ENCODE measurements around the gene STEAP1B. TPM values are rescaled to one million over a fixed set of nuclear protein-coding genes. Genes with fewer than 3 reads are reported as not detected.

The STEAP1B gene
- polyA plus RNA-seq, 2 donors, result 0.18 to 0.63 TPM

- 73 to 78% methylated on average over 10 of the region's 10 CpGs for WGBS, 2 donors
- no peaks in the 10 kb centered on the region for H3K4me1 ChIP-seq (ENCODE audit: control insufficient read depth in 2 of 2, insufficient read depth in 2 of 2, low read length in 1 of 2)
- no peaks in the 10 kb centered on the region for H3K27me3 ChIP-seq (ENCODE audit: control insufficient read depth in 1 of 2, insufficient read depth in 2 of 2, low read length in 2 of 2)
- no peak overlapping the region for H3K4me3 ChIP-seq (ENCODE audit: low read depth in 1 of 2, low read length in 2 of 2)
- H3K36me3 ChIP-seq (ENCODE audit: control insufficient read depth in 2 of 2, insufficient read depth in 2 of 2, low read length in 1 of 2), result no peaks in the 10 kb centered on the region
- H3K9me3 ChIP-seq (ENCODE audit: control insufficient read depth in 2 of 2, insufficient read depth in 1 of 2, low read depth in 1 of 2, low read length in 1 of 2), result no peaks in the 10 kb centered on the region
- H3K27ac ChIP-seq (ENCODE audit: low read depth in 2 of 2, low read length in 1 of 2), result no peak overlapping the region
These were observed 99.7 kb downstream of the STEAP1B start for GRCh38 chr7:22400150-22400814.

- Histone ChIP-seq H3K27ac (ENCODE audit: low read depth in 2 of 2, low read length in 1 of 2) (no peak overlapping the region), H3K9me3 (ENCODE audit: control insufficient read depth in 2 of 2, insufficient read depth in 1 of 2, low read depth in 1 of 2, low read length in 1 of 2) (no peaks in the 10 kb centered on the region), H3K4me1 (ENCODE audit: control insufficient read depth in 2 of 2, insufficient read depth in 2 of 2, low read length in 1 of 2) (no peaks in the 10 kb centered on the region), H3K4me3 (ENCODE audit: low read depth in 1 of 2, low read length in 2 of 2) (no peak overlapping the region), H3K27me3 (ENCODE audit: control insufficient read depth in 1 of 2, insufficient read depth in 2 of 2, low read length in 2 of 2) (no peaks in the 10 kb centered on the region), H3K36me3 (ENCODE audit: control insufficient read depth in 2 of 2, insufficient read depth in 2 of 2, low read length in 1 of 2) (no peaks in the 10 kb centered on the region)
- 79 to 80% methylated on average over 2 of the region's 2 CpGs for WGBS, 2 donors
These were observed 100.4 kb downstream of the STEAP1B start for GRCh38 chr7:22399546-22399945.

- Histone ChIP-seq H3K4me1 (ENCODE audit: control insufficient read depth in 2 of 2, insufficient read depth in 2 of 2, low read length in 1 of 2) (no peaks in the 10 kb centered on the region), H3K9me3 (ENCODE audit: control insufficient read depth in 2 of 2, insufficient read depth in 1 of 2, low read depth in 1 of 2, low read length in 1 of 2) (no peaks in the 10 kb centered on the region), H3K27ac (ENCODE audit: low read depth in 2 of 2, low read length in 1 of 2) (no peak overlapping the region), H3K27me3 (ENCODE audit: control insufficient read depth in 1 of 2, insufficient read depth in 2 of 2, low read length in 2 of 2) (no peaks in the 10 kb centered on the region), H3K4me3 (ENCODE audit: low read depth in 1 of 2, low read length in 2 of 2) (no peak overlapping the region), H3K36me3 (ENCODE audit: control insufficient read depth in 2 of 2, insufficient read depth in 2 of 2, low read length in 1 of 2) (no peaks in the 10 kb centered on the region)
These were observed 100.9 kb downstream of the STEAP1B start for GRCh38 chr7:22399091-22399490.

- Histone ChIP-seq H3K27me3 (ENCODE audit: control insufficient read depth in 1 of 2, insufficient read depth in 2 of 2, low read length in 2 of 2) (no peaks in the 10 kb centered on the region), H3K4me1 (ENCODE audit: control insufficient read depth in 2 of 2, insufficient read depth in 2 of 2, low read length in 1 of 2) (no peaks in the 10 kb centered on the region), H3K9me3 (ENCODE audit: control insufficient read depth in 2 of 2, insufficient read depth in 1 of 2, low read depth in 1 of 2, low read length in 1 of 2) (no peaks in the 10 kb centered on the region), H3K36me3 (ENCODE audit: control insufficient read depth in 2 of 2, insufficient read depth in 2 of 2, low read length in 1 of 2) (no peaks in the 10 kb centered on the region), H3K4me3 (ENCODE audit: low read depth in 1 of 2, low read length in 2 of 2) (no peak overlapping the region), H3K27ac (ENCODE audit: low read depth in 2 of 2, low read length in 1 of 2) (no peak overlapping the region)
- 65 to 78% methylated on average over 5 of the region's 5 CpGs for WGBS, 2 donors
These were observed 102.0 kb downstream of the STEAP1B start for GRCh38 chr7:22397981-22398380.

- no peaks in the 10 kb centered on the region for H3K36me3 ChIP-seq (ENCODE audit: control insufficient read depth in 2 of 2, insufficient read depth in 2 of 2, low read length in 1 of 2)
- WGBS, 2 donors, result 75 to 82% methylated on average over 5 to 6 of the region's 6 CpGs
These were observed 104.8 kb downstream of the STEAP1B start for GRCh38 chr7:22395222-22395621.

DNA sequence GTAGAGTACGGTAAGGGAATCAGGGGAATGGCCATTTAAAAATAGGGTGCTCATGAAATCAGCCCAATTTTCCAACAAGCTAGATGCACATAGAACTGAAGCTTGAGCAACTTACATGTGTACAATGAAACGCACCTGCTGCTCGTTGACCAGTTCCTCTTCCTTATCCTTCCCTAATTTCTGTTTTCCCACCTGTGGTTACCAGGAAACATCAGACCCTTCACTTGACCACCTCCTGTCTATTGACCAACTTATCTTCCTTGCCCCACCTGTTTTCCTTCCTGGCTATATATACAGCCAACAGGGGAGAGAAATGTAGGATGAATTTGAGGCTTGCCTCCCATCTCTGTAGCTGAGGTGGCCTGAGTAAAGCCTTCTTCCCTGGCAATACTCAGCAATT is 105.2 kb downstream of the STEAP1B start:
- no peak overlapping the region for H3K27ac ChIP-seq (ENCODE audit: low read depth in 2 of 2, low read length in 1 of 2)
- no peaks in the 10 kb centered on the region for H3K27me3 ChIP-seq (ENCODE audit: control insufficient read depth in 1 of 2, insufficient read depth in 2 of 2, low read length in 2 of 2)
- no peaks in the 10 kb centered on the region for H3K9me3 ChIP-seq (ENCODE audit: control insufficient read depth in 2 of 2, insufficient read depth in 1 of 2, low read depth in 1 of 2, low read length in 1 of 2)
- WGBS, 2 donors, result 77 to 86% methylated on average over 3 of the region's 3 CpGs
- no peaks in the 10 kb centered on the region for H3K36me3 ChIP-seq (ENCODE audit: control insufficient read depth in 2 of 2, insufficient read depth in 2 of 2, low read length in 1 of 2)
- H3K4me1 ChIP-seq (ENCODE audit: control insufficient read depth in 2 of 2, insufficient read depth in 2 of 2, low read length in 1 of 2), result no peaks in the 10 kb centered on the region
- H3K4me3 ChIP-seq (ENCODE audit: low read depth in 1 of 2, low read length in 2 of 2), result no peak overlapping the region

More at GRCh38 chr7:22395222-22395621, 104.8 kb downstream of the STEAP1B start:
- H3K27me3 ChIP-seq (ENCODE audit: control insufficient read depth in 1 of 2, insufficient read depth in 2 of 2, low read length in 2 of 2), result no peaks in the 10 kb centered on the region
- no peak overlapping the region for H3K27ac ChIP-seq (ENCODE audit: low read depth in 2 of 2, low read length in 1 of 2)
- no peaks in the 10 kb centered on the region for H3K4me1 ChIP-seq (ENCODE audit: control insufficient read depth in 2 of 2, insufficient read depth in 2 of 2, low read length in 1 of 2)
- H3K9me3 ChIP-seq (ENCODE audit: control insufficient read depth in 2 of 2, insufficient read depth in 1 of 2, low read depth in 1 of 2, low read length in 1 of 2), result no peaks in the 10 kb centered on the region
- no peak overlapping the region for H3K4me3 ChIP-seq (ENCODE audit: low read depth in 1 of 2, low read length in 2 of 2)

DNA sequence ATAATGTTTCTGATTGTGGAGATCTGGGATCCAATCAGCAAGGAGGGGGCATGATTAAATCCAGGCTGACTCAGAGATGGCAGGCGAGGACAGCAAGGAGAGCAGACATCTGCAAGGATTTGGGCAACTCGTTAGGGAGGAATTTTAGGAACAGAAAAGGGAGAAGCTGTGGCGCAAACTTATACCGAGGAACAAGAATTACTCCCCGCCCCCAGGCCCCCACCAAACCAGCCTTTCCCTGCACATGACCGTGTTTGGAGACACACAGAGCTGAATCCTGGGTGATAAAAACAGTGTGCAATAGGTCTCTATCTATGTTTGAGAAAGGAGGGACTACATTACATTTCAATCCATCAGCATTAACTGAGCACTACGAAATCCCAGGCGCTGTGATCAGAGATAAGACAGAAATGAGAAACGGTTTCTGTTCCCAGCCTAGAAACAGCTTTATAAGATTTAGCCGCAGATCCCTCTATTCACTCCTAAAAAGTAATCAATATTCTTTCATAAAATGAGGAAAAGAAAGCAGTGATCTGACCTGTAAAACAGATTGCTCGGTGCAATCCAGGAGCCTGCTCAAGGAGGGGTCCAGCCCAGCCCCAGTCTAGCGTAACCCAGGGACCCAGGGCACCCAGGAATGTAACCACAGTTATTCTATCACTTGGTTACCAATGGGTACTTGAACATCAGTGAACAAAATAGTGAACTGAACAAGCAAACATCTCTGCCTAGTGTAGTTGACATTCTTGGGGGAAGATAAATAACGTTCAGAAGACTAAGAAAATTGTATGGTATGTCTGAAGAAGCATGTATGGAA is 105.9 kb downstream of the STEAP1B start:
- WGBS, 2 donors, result 71% methylated on average over 13 of the region's 13 CpGs
- no peaks in the 10 kb centered on the region for H3K27me3 ChIP-seq (ENCODE audit: control insufficient read depth in 1 of 2, insufficient read depth in 2 of 2, low read length in 2 of 2)
- no peak overlapping the region for H3K27ac ChIP-seq (ENCODE audit: low read depth in 2 of 2, low read length in 1 of 2)
- no peaks in the 10 kb centered on the region for H3K4me1 ChIP-seq (ENCODE audit: control insufficient read depth in 2 of 2, insufficient read depth in 2 of 2, low read length in 1 of 2)
- no peak overlapping the region for H3K4me3 ChIP-seq (ENCODE audit: low read depth in 1 of 2, low read length in 2 of 2)
- no peaks in the 10 kb centered on the region for H3K36me3 ChIP-seq (ENCODE audit: control insufficient read depth in 2 of 2, insufficient read depth in 2 of 2, low read length in 1 of 2)
- H3K9me3 ChIP-seq (ENCODE audit: control insufficient read depth in 2 of 2, insufficient read depth in 1 of 2, low read depth in 1 of 2, low read length in 1 of 2), result no peaks in the 10 kb centered on the region

DNA sequence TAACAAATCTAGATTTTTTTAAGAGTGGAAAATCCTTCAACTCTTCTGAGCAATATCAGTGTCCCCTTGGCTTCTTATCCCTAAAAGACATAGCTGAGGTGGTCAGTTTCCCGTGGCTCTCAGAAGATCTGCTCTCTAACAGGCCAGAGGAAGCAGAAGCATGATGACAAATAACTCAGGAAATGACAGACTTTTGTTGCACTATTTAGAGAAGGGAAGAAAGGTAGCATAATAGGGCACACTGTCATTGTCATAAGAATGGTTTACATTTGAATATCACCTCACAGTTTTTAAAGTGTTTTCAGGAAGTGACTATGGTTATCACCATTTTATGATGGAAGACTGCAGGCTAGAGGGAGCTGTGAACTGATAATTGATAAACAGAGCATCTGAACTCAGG is 109.5 kb downstream of the STEAP1B start:
- WGBS, 2 donors, result 51 to 63% methylated on average over 1 of the region's 1 CpG
- Histone ChIP-seq H3K4me3 (ENCODE audit: low read depth in 1 of 2, low read length in 2 of 2) (no peak overlapping the region), H3K4me1 (ENCODE audit: control insufficient read depth in 2 of 2, insufficient read depth in 2 of 2, low read length in 1 of 2) (no peaks in the 10 kb centered on the region), H3K27me3 (ENCODE audit: control insufficient read depth in 1 of 2, insufficient read depth in 2 of 2, low read length in 2 of 2) (no peaks in the 10 kb centered on the region), H3K36me3 (ENCODE audit: control insufficient read depth in 2 of 2, insufficient read depth in 2 of 2, low read length in 1 of 2) (no peaks in the 10 kb centered on the region), H3K9me3 (ENCODE audit: control insufficient read depth in 2 of 2, insufficient read depth in 1 of 2, low read depth in 1 of 2, low read length in 1 of 2) (no peaks in the 10 kb centered on the region), H3K27ac (ENCODE audit: low read depth in 2 of 2, low read length in 1 of 2) (no peak overlapping the region)

DNA sequence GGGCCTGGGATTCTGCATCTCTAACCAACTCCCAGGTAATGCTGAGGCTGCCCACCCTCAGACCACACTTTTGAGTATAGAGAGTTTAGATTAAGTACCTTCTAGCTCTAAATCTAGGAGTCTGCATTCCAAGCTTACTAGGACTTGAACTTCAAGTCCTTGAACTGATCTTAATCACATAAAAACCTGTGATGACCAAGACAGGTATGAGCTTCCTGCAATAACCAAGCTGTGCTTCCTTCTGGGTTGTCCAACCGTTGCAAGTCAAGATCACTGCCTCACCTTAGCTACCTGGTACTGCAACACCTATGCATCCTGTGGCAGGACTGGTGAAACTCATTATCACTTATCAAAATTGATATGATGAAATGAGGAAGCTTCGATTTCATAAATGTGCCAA is 110.1 kb downstream of the STEAP1B start:
- Histone ChIP-seq H3K27me3 (ENCODE audit: control insufficient read depth in 1 of 2, insufficient read depth in 2 of 2, low read length in 2 of 2) (no peaks in the 10 kb centered on the region), H3K36me3 (ENCODE audit: control insufficient read depth in 2 of 2, insufficient read depth in 2 of 2, low read length in 1 of 2) (no peaks in the 10 kb centered on the region), H3K9me3 (ENCODE audit: control insufficient read depth in 2 of 2, insufficient read depth in 1 of 2, low read depth in 1 of 2, low read length in 1 of 2) (no peaks in the 10 kb centered on the region), H3K4me1 (ENCODE audit: control insufficient read depth in 2 of 2, insufficient read depth in 2 of 2, low read length in 1 of 2) (no peaks in the 10 kb centered on the region), H3K4me3 (ENCODE audit: low read depth in 1 of 2, low read length in 2 of 2) (no peak overlapping the region), H3K27ac (ENCODE audit: low read depth in 2 of 2, low read length in 1 of 2) (no peak overlapping the region)
- 87 to 90% methylated on average over 2 of the region's 2 CpGs for WGBS, 2 donors

DNA sequence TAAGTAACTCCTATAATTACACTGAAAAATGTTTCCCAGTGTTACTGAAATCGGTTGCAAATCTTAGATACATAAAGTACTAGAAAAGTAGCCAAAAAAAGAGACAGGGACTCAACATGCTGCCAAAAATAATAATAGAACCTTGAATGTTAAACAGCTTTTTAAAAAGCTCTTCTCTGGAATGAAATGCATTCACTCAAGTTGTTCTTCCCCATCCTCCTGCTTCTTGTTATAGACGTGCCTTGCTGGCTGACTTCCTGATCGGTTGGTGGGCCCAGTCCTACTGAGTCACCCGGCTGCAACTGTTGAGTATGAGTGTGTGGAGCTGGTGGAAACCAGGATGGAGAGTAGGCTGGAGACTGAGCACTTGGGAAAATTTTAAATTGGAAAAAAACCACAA is 112.4 kb downstream of the STEAP1B start:
- Histone ChIP-seq H3K27ac (ENCODE audit: low read depth in 2 of 2, low read length in 1 of 2) (no peak overlapping the region), H3K4me1 (ENCODE audit: control insufficient read depth in 2 of 2, insufficient read depth in 2 of 2, low read length in 1 of 2) (no peaks in the 10 kb centered on the region), H3K27me3 (ENCODE audit: control insufficient read depth in 1 of 2, insufficient read depth in 2 of 2, low read length in 2 of 2) (no peaks in the 10 kb centered on the region), H3K36me3 (ENCODE audit: control insufficient read depth in 2 of 2, insufficient read depth in 2 of 2, low read length in 1 of 2) (no peaks in the 10 kb centered on the region), H3K9me3 (ENCODE audit: control insufficient read depth in 2 of 2, insufficient read depth in 1 of 2, low read depth in 1 of 2, low read length in 1 of 2) (no peaks in the 10 kb centered on the region), H3K4me3 (ENCODE audit: low read depth in 1 of 2, low read length in 2 of 2) (no peak overlapping the region)
- WGBS, 2 donors, result 44 to 60% methylated on average over 4 of the region's 4 CpGs

Data from esophagus (tissue), 2 donors.